ENCODE data around the gene SP3.
"Not testable (repeated sequence)": the region's sequence is repeated elsewhere in the genome, so short reads cannot be mapped to it uniquely, and the experiment has no call there.

Gene SP3

DNA sequence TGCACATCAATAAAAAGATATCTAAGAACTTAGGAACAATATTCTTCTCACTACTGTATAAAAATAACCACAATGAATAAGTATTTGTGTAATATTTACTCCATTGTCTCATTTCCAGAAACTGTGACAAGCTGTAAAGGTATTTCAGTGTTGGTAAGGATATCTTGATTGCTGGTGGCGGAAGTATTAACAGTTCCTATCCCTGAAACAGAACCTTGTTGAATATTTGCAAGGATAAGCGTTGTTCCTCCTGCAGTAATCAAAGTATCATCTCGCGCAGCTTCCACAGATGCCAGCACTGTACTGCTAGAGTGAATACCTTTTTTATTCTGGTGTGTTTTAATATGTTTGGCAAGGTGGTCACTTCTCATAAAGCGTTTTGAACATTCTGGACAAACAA is 55.3 kb downstream of the SP3 start:
- Histone ChIP-seq H3K4me1 (ENCODE audit: insufficient read depth, low read length) (0 out of 2 replicates have a peak, but pooled peaks cover 5% of the 10 kb centered on the region), H3K4me3 (ENCODE audit: low read length) (no peak overlapping the region), H3K9ac (ENCODE audit: low read depth, low read length) (no peak overlapping the region), H3K27ac (ENCODE audit: low read depth, low read length) (no peak overlapping the region), H3K36me3 (ENCODE audit: insufficient read depth, low read length) (peaks cover 90% of the 10 kb centered on the region), H3K9me3 (ENCODE audit: insufficient read depth, low read depth, low read length) (no peaks in the 10 kb centered on the region), H3K27me3 (ENCODE audit: insufficient read depth, low read length) (no peaks in the 10 kb centered on the region)
- WGBS: 95% methylated on average over 4 of the region's 5 CpGs

DNA sequence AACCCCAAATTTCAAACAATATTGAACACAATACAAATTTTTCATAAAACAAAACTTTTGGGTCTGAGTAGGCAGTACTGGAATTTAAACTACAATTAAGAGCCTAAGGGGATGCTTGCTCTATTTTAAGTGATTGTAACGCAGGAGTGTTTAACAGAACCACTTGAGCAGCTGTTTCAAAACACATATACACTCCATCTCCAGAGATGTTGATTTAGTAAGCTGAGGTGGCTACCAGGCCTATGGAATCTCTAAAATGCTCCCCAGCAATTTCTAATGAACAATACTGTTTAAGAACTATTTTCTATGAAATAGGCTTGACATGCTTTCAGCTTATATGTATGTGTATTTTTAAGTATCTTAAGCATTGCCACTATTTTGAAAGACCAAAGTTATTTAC is 58.5 kb downstream of the SP3 start:
- H3K9ac ChIP-seq (ENCODE audit: low read depth, low read length): no peak overlapping the region
- H3K9me3 ChIP-seq (ENCODE audit: insufficient read depth, low read depth, low read length): no peaks in the 10 kb centered on the region
- 100% methylated on average over 1 of the region's 1 CpG for WGBS
- no peak overlapping the region for H3K4me3 ChIP-seq (ENCODE audit: low read length)
- peaks cover 77% of the 10 kb centered on the region for H3K36me3 ChIP-seq (ENCODE audit: insufficient read depth, low read length)
- no peaks in the 10 kb centered on the region for H3K4me1 ChIP-seq (ENCODE audit: insufficient read depth, low read length)
- H3K27ac ChIP-seq (ENCODE audit: low read depth, low read length): no peak overlapping the region
- H3K27me3 ChIP-seq (ENCODE audit: insufficient read depth, low read length): no peaks in the 10 kb centered on the region

DNA sequence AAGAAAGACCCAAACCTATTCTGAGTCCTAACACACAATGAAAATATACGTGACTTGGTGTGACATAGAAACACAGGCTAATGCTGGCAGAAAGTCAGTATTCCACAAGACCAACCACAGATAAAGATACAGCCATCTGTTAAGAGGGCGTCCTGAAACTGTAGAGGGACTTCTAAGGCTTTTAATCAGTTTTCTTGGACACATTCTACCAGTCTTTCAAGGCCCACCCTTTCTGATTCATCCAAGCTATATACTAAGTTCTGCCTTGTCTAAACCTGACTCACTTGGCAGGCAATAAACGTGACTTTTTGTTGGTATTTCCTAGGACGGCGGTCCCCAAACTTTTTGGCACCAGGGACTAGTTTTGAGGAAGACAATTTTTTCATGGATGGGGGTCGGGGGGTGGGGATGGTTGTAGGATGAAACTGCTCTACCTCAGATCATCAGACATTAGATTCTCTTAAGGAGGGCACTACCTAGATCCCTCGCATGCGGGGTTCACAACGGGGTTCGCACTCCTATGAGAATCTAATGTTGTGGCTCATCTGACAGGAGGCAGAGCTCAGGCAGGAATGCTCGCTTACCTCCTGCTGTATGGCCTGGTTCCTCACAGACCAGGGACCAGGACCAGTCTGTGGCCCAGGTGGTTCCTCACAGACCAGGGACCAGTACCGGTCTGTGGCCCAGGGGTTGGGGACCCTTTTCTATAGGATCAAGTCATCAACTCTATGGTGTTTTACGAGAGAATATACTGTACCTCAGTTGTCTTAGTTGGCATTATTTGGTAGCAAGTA is 61.4 kb downstream of the SP3 start:
- H3K4me3 ChIP-seq (ENCODE audit: low read length): no peak overlapping the region
- WGBS: 96% methylated on average over 13 of the region's 13 CpGs
- no peaks in the 10 kb centered on the region for H3K9me3 ChIP-seq (ENCODE audit: insufficient read depth, low read depth, low read length)
- peaks cover 49% of the 10 kb centered on the region for H3K36me3 ChIP-seq (ENCODE audit: insufficient read depth, low read length)
- no peak overlapping the region for H3K9ac ChIP-seq (ENCODE audit: low read depth, low read length)
- H3K4me1 ChIP-seq (ENCODE audit: insufficient read depth, low read length): no peaks in the 10 kb centered on the region
- H3K27ac ChIP-seq (ENCODE audit: low read depth, low read length): no peak overlapping the region
- no peaks in the 10 kb centered on the region for H3K27me3 ChIP-seq (ENCODE audit: insufficient read depth, low read length)

DNA sequence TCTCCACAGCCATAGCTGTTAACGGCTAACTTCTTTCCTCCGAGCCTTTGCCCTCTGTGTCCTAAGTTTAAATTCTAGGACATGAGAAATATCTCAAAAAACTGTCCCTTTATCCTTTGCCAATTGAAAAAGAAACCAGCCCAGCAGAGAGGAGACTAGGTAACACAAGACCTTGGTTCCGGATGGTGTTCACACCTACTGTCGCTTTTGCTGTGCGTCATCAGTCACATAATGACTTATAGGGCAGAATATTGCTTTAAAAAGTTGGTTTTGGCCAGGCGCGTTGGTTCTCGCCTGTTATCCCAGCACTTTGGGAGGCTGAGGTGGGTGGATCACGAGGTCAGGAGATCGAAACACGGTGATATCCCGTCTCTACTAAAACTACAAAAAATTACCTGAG is 66.2 kb downstream of the SP3 start:
- no peak overlapping the region for H3K9ac ChIP-seq (ENCODE audit: low read depth, low read length)
- H3K27ac ChIP-seq (ENCODE audit: low read depth, low read length): no peak overlapping the region
- no peaks in the 10 kb centered on the region for H3K4me1 ChIP-seq (ENCODE audit: insufficient read depth, low read length)
- no peaks in the 10 kb centered on the region for H3K27me3 ChIP-seq (ENCODE audit: insufficient read depth, low read length)
- 96% methylated on average over 12 of the region's 12 CpGs for WGBS
- H3K36me3 ChIP-seq (ENCODE audit: insufficient read depth, low read length): peaks cover 1% of the 10 kb centered on the region
- H3K4me3 ChIP-seq (ENCODE audit: low read length): no peak overlapping the region
- no peaks in the 10 kb centered on the region for H3K9me3 ChIP-seq (ENCODE audit: insufficient read depth, low read depth, low read length)

DNA sequence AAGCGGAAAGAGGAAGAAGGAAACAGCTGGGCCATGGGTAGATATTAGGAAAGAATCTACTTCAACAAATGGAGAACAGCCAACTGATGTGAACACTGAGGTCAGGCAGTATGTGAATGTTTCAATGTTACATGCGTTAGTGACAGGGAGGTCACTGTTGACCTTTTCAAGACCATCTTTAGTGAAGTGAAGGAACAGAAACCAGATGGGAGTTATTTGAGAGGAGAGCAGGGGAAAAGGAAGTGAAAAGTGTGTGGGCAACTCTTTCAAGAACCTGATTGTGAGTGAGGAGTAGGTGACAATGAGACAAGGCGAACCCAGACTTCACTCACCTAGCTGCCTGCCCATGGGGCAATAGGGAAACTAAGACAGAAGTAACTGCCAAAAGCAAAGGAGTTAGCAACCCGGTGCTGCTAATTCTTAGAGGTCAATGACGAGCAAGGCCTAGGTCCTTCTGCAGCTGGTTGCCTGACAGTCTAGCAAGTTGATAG is 67.0 kb downstream of the SP3 start:
- Histone ChIP-seq H3K36me3 (ENCODE audit: insufficient read depth, low read length) (no peaks in the 10 kb centered on the region; the same call in 1 of the 2 replicates), H3K4me1 (ENCODE audit: insufficient read depth, low read length) (no peaks in the 10 kb centered on the region), H3K27ac (ENCODE audit: low read depth, low read length) (no peak overlapping the region), H3K9me3 (ENCODE audit: insufficient read depth, low read depth, low read length) (no peaks in the 10 kb centered on the region), H3K4me3 (ENCODE audit: low read length) (no peak overlapping the region), H3K27me3 (ENCODE audit: insufficient read depth, low read length) (no peaks in the 10 kb centered on the region), H3K9ac (ENCODE audit: low read depth, low read length) (no peak overlapping the region)
- WGBS: 91% methylated on average over 5 of the region's 5 CpGs

DNA sequence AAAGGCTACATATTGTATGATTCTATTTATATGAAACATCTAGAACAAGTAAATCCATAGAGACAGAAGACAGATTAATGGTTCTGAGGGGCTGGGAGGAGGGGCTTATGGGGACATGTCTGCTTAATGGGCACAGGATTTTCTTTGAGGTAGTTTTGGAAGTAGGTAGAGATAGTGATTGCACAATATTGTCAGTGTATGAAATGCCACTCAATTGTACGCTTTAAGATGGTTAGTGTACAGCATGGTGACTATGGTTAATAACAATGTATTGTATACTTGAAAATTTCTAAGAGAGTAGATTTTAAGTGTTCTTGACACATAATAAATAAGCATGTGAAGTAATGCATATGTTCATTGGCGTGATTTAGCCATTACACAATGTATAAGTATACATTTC is 68.4 kb downstream of the SP3 start:
- no peaks in the 10 kb centered on the region for H3K36me3 ChIP-seq (ENCODE audit: insufficient read depth, low read length)
- H3K9me3 ChIP-seq (ENCODE audit: insufficient read depth, low read depth, low read length): no peaks in the 10 kb centered on the region
- H3K4me1 ChIP-seq (ENCODE audit: insufficient read depth, low read length): no peaks in the 10 kb centered on the region
- H3K27ac ChIP-seq (ENCODE audit: low read depth, low read length): no peak overlapping the region
- no peak overlapping the region for H3K4me3 ChIP-seq (ENCODE audit: low read length)
- H3K9ac ChIP-seq (ENCODE audit: low read depth, low read length): no peak overlapping the region
- 88% methylated on average over 1 of the region's 2 CpGs for WGBS
- no peaks in the 10 kb centered on the region for H3K27me3 ChIP-seq (ENCODE audit: insufficient read depth, low read length)

DNA sequence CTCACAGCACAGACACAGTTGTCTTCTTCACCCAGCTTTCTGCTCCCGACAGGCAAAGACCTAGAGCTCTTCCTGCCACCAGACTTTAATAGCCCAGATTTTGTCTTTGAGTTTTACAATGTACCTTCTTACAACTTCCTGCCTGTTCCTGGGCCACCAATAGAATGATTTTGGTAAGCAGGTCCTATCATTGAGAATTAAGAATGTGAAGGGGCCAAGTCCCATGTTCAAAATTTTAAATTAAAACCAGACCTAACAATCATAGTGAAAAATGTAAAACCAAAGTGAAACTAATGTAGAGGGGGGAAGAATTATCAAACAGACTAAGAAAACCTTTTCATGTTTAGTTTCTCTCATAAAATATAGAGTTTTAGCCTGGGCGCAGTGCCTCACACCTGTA is 72.8 kb downstream of the SP3 start:
- no peak overlapping the region for H3K9ac ChIP-seq (ENCODE audit: low read depth, low read length)
- H3K36me3 ChIP-seq (ENCODE audit: insufficient read depth, low read length): no peaks in the 10 kb centered on the region; the same call in 1 of the 2 replicates
- 93% methylated on average over 2 of the region's 2 CpGs for WGBS
- H3K27me3 ChIP-seq (ENCODE audit: insufficient read depth, low read length): no peaks in the 10 kb centered on the region
- H3K4me1 ChIP-seq (ENCODE audit: insufficient read depth, low read length): no peaks in the 10 kb centered on the region
- peaks cover 21% of the 10 kb centered on the region; the same call in 1 of the 2 replicates for H3K9me3 ChIP-seq (ENCODE audit: insufficient read depth, low read depth, low read length)
- no peak overlapping the region for H3K27ac ChIP-seq (ENCODE audit: low read depth, low read length)
- H3K4me3 ChIP-seq (ENCODE audit: low read length): no peak overlapping the region

DNA sequence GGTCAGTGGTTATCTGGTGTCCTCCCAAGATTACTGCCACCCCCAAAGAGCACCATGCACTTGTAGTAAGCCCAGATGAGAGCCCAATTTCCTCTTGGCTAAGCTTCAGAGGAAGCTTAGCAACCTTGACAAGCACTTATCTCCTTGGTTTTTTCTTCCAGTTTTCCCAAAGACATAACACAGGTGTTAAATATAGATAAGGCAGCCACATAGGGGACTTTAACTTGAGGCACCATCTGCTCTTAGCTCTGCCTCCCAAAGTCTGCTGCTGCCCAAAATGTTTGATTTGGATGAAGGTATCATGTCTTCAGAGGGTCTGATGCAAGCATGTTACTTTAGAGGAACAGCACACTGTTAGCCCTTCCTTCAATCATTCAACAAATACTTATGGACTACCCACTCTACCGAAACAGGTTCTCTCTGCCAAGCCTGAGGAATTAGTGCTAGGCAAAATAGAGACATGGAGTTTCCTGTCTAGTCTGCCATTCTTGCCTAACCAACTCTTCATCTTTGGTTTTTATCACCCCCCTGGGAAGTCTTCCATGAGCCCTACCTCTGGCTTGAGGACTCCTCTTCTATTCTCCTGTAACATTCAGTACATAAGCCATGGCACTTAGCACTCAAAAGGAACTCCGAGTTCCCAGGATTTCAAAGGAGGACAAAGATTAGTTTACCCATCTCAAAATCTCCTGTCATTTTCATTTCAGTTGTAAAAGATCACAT is 73.7 kb downstream of the SP3 start:
- no peak overlapping the region for H3K4me3 ChIP-seq (ENCODE audit: low read length)
- WGBS: 92% methylated on average over 2 of the region's 2 CpGs
- no peak overlapping the region for H3K27ac ChIP-seq (ENCODE audit: low read depth, low read length)
- H3K9ac ChIP-seq (ENCODE audit: low read depth, low read length): no peak overlapping the region
- no peaks in the 10 kb centered on the region; the same call in 1 of the 2 replicates for H3K36me3 ChIP-seq (ENCODE audit: insufficient read depth, low read length)
- no peaks in the 10 kb centered on the region for H3K4me1 ChIP-seq (ENCODE audit: insufficient read depth, low read length)
- H3K9me3 ChIP-seq (ENCODE audit: insufficient read depth, low read depth, low read length): peaks cover 21% of the 10 kb centered on the region; the same call in 1 of the 2 replicates
- no peaks in the 10 kb centered on the region for H3K27me3 ChIP-seq (ENCODE audit: insufficient read depth, low read length)

DNA sequence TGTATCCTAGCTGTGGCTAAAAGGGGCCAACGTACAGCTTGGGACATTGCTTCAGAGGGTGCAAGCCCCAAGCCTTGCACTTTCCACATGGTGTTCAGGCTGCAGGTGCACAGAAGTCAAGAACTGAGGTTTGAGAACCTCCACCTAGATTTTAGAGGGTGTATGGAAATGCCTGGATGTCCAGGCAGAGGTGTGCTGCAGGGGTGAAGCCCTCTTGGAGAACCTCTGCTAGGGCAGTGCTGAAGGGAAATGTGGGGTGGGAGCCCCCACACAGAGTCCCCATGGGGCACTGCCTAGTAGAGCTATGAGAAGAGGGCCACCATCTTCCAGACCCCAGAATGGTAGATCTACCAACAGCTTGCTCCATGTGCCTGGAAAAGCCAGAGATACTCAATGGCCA is 75.7 kb downstream of the SP3 start:
- H3K4me1 ChIP-seq (ENCODE audit: insufficient read depth, low read length); H3K27ac ChIP-seq (ENCODE audit: low read depth, low read length); H3K9ac ChIP-seq (ENCODE audit: low read depth, low read length); H3K36me3 ChIP-seq (ENCODE audit: insufficient read depth, low read length); H3K4me3 ChIP-seq (ENCODE audit: low read length); H3K27me3 ChIP-seq (ENCODE audit: insufficient read depth, low read length): not testable (repeated sequence)
- peaks cover 27% of the 10 kb centered on the region; the same call in 1 of the 2 replicates for H3K9me3 ChIP-seq (ENCODE audit: insufficient read depth, low read depth, low read length)
- 93% methylated on average over 1 of the region's 1 CpG for WGBS

DNA sequence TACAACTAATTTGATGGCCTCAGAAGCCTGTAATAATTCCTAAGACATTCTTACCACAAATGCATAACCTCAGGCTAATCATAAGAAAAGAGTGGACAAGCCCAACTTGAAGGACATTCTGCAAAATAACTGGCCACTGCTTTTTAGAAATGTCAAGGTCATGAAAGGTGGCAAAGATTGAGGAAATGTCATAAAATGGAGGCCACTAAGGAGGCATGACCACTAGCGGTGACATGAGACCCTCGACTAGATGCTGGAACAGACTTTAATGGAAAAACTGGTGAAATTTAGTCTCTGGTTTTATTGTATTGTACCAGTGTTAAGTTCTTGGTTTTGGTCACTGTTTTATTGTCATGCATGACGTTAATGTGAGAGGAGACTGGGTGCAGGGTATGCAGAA is 78.6 kb downstream of the SP3 start:
- Histone ChIP-seq H3K27ac (ENCODE audit: low read depth, low read length) (no peak overlapping the region), H3K27me3 (ENCODE audit: insufficient read depth, low read length) (no peaks in the 10 kb centered on the region), H3K4me1 (ENCODE audit: insufficient read depth, low read length) (no peaks in the 10 kb centered on the region), H3K9ac (ENCODE audit: low read depth, low read length) (no peak overlapping the region), H3K4me3 (ENCODE audit: low read length) (no peak overlapping the region), H3K9me3 (ENCODE audit: insufficient read depth, low read depth, low read length) (peaks cover 27% of the 10 kb centered on the region; the same call in 1 of the 2 replicates), H3K36me3 (ENCODE audit: insufficient read depth, low read length) (no peaks in the 10 kb centered on the region; the same call in 1 of the 2 replicates)
- 93% methylated on average over 3 of the region's 3 CpGs for WGBS

DNA sequence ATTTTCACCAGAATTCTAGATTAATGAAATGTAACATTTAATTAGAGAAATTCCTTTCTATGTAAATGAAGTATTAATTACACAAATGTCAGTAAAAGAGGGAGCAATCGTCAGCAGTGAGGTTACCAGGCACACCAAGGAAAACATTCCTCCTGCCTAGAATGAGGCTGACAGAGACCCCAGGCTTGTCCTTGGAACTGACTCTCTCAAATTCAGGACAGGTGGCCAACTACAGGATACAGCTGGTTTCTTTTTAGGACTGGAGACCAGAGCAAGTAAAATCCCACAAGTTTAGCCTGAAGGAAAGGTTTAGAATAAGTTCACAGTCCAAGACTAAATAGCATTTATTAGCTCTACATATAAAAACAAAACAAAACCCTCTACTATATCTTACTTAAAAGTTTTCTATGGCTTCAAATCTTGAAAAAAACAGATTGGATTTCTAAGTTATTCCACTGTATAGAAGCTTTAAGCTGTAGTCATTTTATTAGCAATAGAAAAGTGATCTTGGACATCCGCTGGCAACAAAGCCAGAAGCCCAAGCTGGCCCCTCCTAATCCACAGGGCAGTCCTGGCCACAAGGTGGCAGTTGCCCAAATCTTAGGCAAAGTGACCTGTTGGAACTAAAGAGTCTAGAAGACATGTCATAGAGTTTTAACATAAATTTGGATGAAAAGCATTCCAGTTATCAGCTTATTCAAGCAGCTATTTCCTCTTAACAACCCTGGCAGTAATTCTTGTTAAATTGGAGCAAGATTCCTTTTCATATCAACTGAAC is 81.0 kb downstream of the SP3 start:
- H3K27ac ChIP-seq (ENCODE audit: low read depth, low read length): no peak overlapping the region
- H3K4me3 ChIP-seq (ENCODE audit: low read length): no peak overlapping the region
- WGBS: 79% methylated on average over 2 of the region's 2 CpGs
- peaks cover 13% of the 10 kb centered on the region; the same call in 1 of the 2 replicates for H3K9me3 ChIP-seq (ENCODE audit: insufficient read depth, low read depth, low read length)
- H3K4me1 ChIP-seq (ENCODE audit: insufficient read depth, low read length): no peaks in the 10 kb centered on the region
- H3K36me3 ChIP-seq (ENCODE audit: insufficient read depth, low read length): no peaks in the 10 kb centered on the region
- H3K9ac ChIP-seq (ENCODE audit: low read depth, low read length): no peak overlapping the region
- no peaks in the 10 kb centered on the region for H3K27me3 ChIP-seq (ENCODE audit: insufficient read depth, low read length)
